Right forelimb (tissue), 1 donor: Measurements from ENCODE around the gene RSAD1.

Experiments
- DNase-seq: peaks from one replicate; pipeline ENCODE4 v3.0.0-alpha.2; 2018

Gene RSAD1

GRCh38 chr17:50498021-50498874 lies 19.6 kb downstream of the RSAD1 start:
- no peak for DNase-seq

- DNase-seq = no peak
Observed at GRCh38 chr17:50499270-50499669, 20.6 kb downstream of the RSAD1 start.

- no peak for DNase-seq
Observed at GRCh38 chr17:50499721-50500120, 21.1 kb downstream of the RSAD1 start.

GRCh38 chr17:50501054-50501453 lies 22.4 kb downstream of the RSAD1 start:
- DNase-seq = no peak

GRCh38 chr17:50502301-50502990 lies 23.8 kb downstream of the RSAD1 start:
- DNase-seq = no peak

GRCh38 chr17:50505591-50506130 lies 27.0 kb downstream of the RSAD1 start:
- DNase-seq = no peak

- DNase-seq = no peak
Observed at GRCh38 chr17:50506298-50506697, 27.6 kb downstream of the RSAD1 start.

GRCh38 chr17:50507871-50508572 lies 29.4 kb downstream of the RSAD1 start, which contains the start of gene MYCBPAP:
MYCBPAP (plus strand) TSS chr17:50508439; CDS start chr17:50508675, 236 bp downstream.
- DNase-seq = peak; percentile 89

- no peak for DNase-seq
Observed at GRCh38 chr17:50508573-50509460, 30.2 kb downstream of the RSAD1 start.

GRCh38 chr17:50511058-50511457 lies 32.4 kb downstream of the RSAD1 start:
- no peak for DNase-seq

GRCh38 chr17:50513495-50513894 lies 34.8 kb downstream of the RSAD1 start:
- no peak for DNase-seq

GRCh38 chr17:50514388-50514787 lies 35.7 kb downstream of the RSAD1 start:
- no peak for DNase-seq

- no peak for DNase-seq
Observed at GRCh38 chr17:50514936-50515702, 36.5 kb downstream of the RSAD1 start.

- no peak for DNase-seq
Observed at GRCh38 chr17:50517011-50517410, 38.4 kb downstream of the RSAD1 start.

GRCh38 chr17:50517504-50518383 lies 39.1 kb downstream of the RSAD1 start:
- DNase-seq = no peak

GRCh38 chr17:50518384-50519023 lies 39.8 kb downstream of the RSAD1 start:
- no peak for DNase-seq

GRCh38 chr17:50519141-50519834 lies 40.6 kb downstream of the RSAD1 start:
- DNase-seq = no peak

GRCh38 chr17:50520483-50520882 lies 41.8 kb downstream of the RSAD1 start:
- DNase-seq = no peak

GRCh38 chr17:50521514-50521913 lies 42.9 kb downstream of the RSAD1 start:
- DNase-seq = no peak
